Stimulated activated CD4-positive, alpha-beta T cell treated with anti-CD3 and anti-CD28 coated beads, Interleukin-4, amount 100 ng/mL, for 1 hour (primary cell): ENCODE results near the gene SMCO2.

ENCODE experiments used
- DNase-seq: peaks from one replicate; pipeline ENCODE4 v3.0.0-alpha.2; 2020

The SMCO2 gene

DNA sequence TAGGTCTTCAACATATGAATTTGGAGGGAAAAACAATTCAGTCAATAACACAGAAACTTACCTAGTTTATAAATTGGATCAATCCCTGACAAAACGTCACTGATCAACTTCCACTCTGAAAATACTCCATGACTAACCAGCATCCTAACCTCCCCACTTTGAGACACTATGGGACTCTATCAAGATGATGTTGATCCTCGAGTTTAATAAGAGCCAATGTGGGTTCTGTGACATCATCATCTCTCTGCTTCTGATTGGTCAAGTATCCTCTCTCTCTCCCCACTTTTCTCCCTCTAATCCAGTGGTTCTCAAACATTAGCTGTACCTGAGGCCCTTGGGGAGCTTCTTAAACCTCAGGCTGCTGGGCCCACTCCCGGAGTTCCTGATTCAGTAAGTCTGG is at the start of gene SMCO2:
TSS of gene SMCO2 (plus strand) at position 301 of the 400 bp plus-strand sequence. CDS start 23,896 bp downstream, outside the sequence.
- DNase-seq = no peak

- no peak for DNase-seq
Measured at GRCh38 chr12:27398466-27398865, 48.1 kb upstream of the SMCO2 start.

GRCh38 chr12:27399074-27399473 is 47.5 kb upstream of the SMCO2 start:
- no peak for DNase-seq

- DNase-seq = no peak
Measured at GRCh38 chr12:27400856-27401354, 45.6 kb upstream of the SMCO2 start.

- no peak for DNase-seq
Measured at GRCh38 chr12:27412047-27412446, 34.5 kb upstream of the SMCO2 start.

GRCh38 chr12:27422697-27423096 is 23.8 kb upstream of the SMCO2 start:
- no peak for DNase-seq

GRCh38 chr12:27424631-27425230 is 21.8 kb upstream of the SMCO2 start:
- DNase-seq = no peak

GRCh38 chr12:27425306-27425705 is 21.2 kb upstream of the SMCO2 start:
- no peak for DNase-seq

GRCh38 chr12:27426743-27427487 is 19.6 kb upstream of the SMCO2 start:
- DNase-seq = no peak

GRCh38 chr12:27427824-27428223 is 18.7 kb upstream of the SMCO2 start:
- no peak for DNase-seq

DNA sequence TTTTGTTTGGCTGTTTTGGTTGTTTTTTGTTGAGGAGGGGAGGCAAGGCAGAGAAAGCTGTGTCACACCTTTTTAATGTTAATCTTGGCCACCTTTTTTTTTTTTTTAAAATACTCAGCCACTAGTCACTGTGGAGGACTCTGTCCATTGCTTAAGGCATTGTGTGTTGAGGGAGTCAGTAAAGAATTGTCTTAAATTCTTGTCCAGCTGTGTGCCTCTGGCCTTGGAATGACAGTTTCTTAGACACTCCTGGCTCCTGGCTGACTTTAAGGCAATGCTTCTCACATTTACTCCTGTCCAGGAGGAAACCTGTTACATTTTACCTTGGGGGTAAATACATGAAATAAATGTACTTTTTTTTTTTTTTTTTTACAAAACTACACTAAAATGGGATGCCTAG is 18.1 kb upstream of the SMCO2 start:
- no peak for DNase-seq

GRCh38 chr12:27429606-27430005 is 16.9 kb upstream of the SMCO2 start:
- no peak for DNase-seq

- no peak for DNase-seq
Measured at GRCh38 chr12:27431185-27431584, 15.4 kb upstream of the SMCO2 start.

DNA sequence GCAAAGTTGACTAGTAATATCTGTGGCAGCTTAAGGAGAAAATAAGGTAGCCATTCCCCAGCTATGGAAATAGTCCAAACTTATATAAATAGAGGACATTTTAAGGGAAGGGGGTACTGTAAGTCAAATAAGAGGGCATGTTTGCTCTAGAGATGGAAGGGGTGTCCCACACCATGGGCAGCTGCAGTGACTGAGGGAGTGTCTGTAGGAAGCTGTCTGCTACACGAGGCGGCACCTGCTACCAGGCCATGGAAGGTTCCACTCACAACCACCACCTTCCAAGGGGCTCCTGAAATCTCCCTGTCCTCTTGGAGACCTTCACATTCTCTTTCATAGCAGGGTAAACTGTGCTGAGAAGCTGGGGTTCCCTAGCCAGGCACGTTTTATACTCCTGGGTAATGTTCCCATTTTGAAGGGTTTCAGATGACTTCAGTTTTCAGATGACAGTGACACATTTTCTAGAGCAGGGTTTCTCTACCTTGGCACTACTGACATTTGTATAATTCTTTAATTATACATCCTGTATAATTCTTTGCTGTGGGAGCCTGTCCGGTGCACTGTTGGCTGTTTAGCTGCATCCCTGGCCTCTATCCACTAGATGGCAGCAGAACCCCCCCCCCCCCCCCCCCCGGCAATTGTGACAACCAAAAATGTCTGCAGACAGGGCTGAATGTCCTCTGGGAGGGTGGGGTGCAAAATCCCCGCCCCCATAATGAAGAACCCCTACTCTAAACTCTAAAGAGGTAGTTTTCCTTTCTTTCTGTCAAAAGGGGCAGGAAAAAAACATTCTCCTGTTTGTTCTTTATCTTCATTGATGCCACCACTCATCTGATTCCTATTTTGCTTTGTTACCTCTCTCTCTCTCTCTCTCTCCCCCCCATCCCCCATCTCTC is 11.6 kb upstream of the SMCO2 start:
- no peak for DNase-seq

DNA sequence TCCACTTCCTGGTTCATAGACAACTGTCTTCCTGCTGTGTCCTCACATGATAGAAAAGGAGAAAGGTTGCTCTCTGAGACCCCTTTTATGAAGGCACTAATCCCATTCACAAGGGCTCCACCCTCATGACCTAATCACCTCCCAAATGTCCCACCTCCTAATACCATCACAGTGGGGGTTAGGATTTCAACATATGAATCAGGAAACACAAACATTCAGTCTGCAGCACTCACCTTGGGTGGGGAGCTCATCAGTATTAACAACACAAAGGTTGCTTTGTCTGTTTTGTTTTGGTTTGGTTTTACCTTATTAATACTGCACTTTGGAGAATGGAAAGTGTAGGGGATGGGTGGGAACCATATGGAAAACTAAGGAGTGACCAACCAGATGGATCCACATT is 10.5 kb upstream of the SMCO2 start:
- DNase-seq = no peak

DNA sequence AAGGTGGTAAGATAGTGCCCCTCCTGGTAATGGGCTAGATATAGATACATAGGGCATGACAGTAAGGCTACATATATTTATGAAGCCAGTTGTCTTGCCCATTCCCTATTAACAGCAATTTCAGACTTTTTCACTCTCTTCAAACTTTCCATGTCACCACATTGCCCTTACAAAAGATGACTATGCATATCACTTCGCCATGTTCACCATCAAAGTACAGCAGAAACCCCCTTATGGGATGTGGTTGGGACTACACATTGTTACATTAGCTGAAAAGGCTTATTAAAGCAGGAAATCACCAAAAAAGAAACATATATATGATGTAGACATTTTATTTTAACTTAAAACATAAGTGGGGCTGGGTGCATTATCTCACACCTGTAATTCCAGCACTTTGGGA is 9.8 kb upstream of the SMCO2 start:
- DNase-seq = no peak

GRCh38 chr12:27437839-27438238 is 8.7 kb upstream of the SMCO2 start:
- DNase-seq = no peak

GRCh38 chr12:27447761-27448160 is 1.2 kb downstream of the SMCO2 start:
- no peak for DNase-seq

DNA sequence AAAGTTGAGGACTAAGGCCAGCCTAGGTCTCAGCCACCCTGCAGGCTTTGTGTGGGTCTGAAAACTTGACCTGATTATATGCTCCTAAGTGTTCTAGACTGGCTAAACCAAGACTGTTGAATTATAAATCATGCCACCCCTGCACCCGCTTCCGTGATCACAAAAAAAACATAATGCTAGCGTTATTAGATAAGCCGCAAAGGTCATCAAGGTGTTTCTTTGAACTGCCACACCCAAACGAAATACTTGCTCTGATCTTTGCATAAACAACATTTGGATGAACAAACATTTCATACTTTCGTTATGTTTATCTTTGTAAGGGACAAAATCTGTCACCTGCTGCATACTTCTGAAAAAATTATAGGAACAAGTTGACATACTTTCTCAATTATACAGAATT is 2.5 kb downstream of the SMCO2 start:
- DNase-seq = no peak

- no peak for DNase-seq
Measured at GRCh38 chr12:27449893-27450534, 3.5 kb downstream of the SMCO2 start.

- no peak for DNase-seq
Measured at GRCh38 chr12:27451036-27451825, 4.7 kb downstream of the SMCO2 start.

- DNase-seq = no peak
Measured at GRCh38 chr12:27453421-27453820, 6.9 kb downstream of the SMCO2 start.
